Adrenal gland (tissue), 12 donors: ENCODE data around the gene INTS3. TPM values are rescaled to one million over a fixed set of nuclear protein-coding genes. Genes with fewer than 3 reads are reported as not detected.

Experiments
- DNase-seq, 7 donors: peaks; one replicate each; pipeline ENCODE4 v3.0.0-alpha.2; 2019 to 2020
- H3K27ac ChIP-seq, 5 donors: fragments of 200-600 bp; sonication (generic) in 4 of 5; 1 replicate in 3 of 5; 2 replicates in 2 of 5; pipeline versions ENCODE4 v1.5.1 to v1.8.0; 2016 to 2020; ENCODE audit warnings: mild to moderate bottlenecking in 1 of 5
- H3K27me3 ChIP-seq: fragments of 200-600 bp; 2 replicates; pipeline ENCODE4 v1.8.0; 2021
- H3K36me3 ChIP-seq, 2 donors: fragments of 200-600 bp; replicated peaks in 1 of 2; 1 replicate in 1 of 2; 2 replicates in 1 of 2; pipeline versions ENCODE4 v1.5.1 to v1.8.0; 2018 to 2022
- H3K4me1 ChIP-seq, 2 donors: fragments of 200-600 bp; replicated peaks in 1 of 2; 1 replicate in 1 of 2; 2 replicates in 1 of 2; pipeline versions ENCODE4 v1.5.1 to v1.8.0; 2018 to 2021
- H3K4me3 ChIP-seq, 4 donors: fragments of 200-600 bp; sonication (generic) in 3 of 4; one replicate each; pipeline ENCODE4 v1.5.1; 2016 to 2018
- H3K9me3 ChIP-seq, 3 donors: fragments of 200-600 bp; sonication (generic) in 1 of 3; replicated peaks in 1 of 3; 1 replicate in 2 of 3; 2 replicates in 1 of 3; pipeline versions ENCODE4 v1.5.1 to v1.8.0; 2016 to 2021
- CTCF ChIP-seq, 6 experiments: fragments of 450-650 bp in 4 of 6; fragments of 200-600 bp in 2 of 6; sonication (generic) in 1 of 6; IDR thresholded peaks; 1 replicate in 5 of 6; 2 replicates in 1 of 6; pipeline versions ENCODE4 v1.5.1 to v1.8.0; 2016 to 2021; ENCODE audit warnings: antibody characterized with exemption in 6 of 6, mild to moderate bottlenecking in 2 of 6, moderate library complexity in 1 of 6
- POLR2A ChIP-seq, 2 donors: fragments of 450-650 bp; IDR thresholded peaks; one replicate each; pipeline ENCODE4 v1.6.1; 2017; ENCODE audit warnings: antibody characterized with exemption in 2 of 2, mild to moderate bottlenecking in 2 of 2, moderate library complexity in 1 of 2
- WGBS, 4 donors: extraction: QIAGEN DNeasy Blood & Tissue Kit in 2 of 4; methylation state at CpG; one replicate each; pipeline versions ENCODE4 v1.1.5 to v1.1.7; 2013 to 2017; 5-methylcytosine and 5-hydroxymethylcytosine counted together
- intact Hi-C, 2 donors: fragments of 100-400 bp; cut with DNase I; formaldehyde crosslinking; loops; one replicate each; pipeline versions ENCODE4 v1.14.1 to v1.15.0; 2022 to 2023
- polyA plus RNA-seq, 3 donors: library from polyadenylated mRNA; stranded (reverse); fragments of 200-250 nt in 2 of 3; fragments of 350-450 nt in 1 of 3; fragmentation: Illumina TruSeq in 1 of 3; extraction: RNeasy Lipid Tissue Mini Kit (QIAGEN cat#74804) in 1 of 3; gene quantifications; one replicate each; pipeline ENCODE4 v1.2.3, GENCODE V29; 2013 to 2014
- total RNA-seq, 9 donors: library from RNA; depleted of rRNA in 4 of 9; stranded (reverse); fragments of >200 nt in 4 of 9; fragments of 120-200 nt in 1 of 9; fragmentation: NEBNext Ultra II Directional in 1 of 9; extraction: Animal tissue kit (Norgen Biotek cat#: 25700) in 1 of 9; gene quantifications; one replicate each; pipeline versions ENCODE4 v1.1.0 to v1.2.4, GENCODE V29; 2013 to 2023
- donor health status: healthy with polysubstance abuse.
- donor health status: Bipolar disorder and iron deficiency.
- donor health status: DM: yes; HTN: yes; CAD: no.
- donor health status: DM: no; HTN: no; CAD: no.
- donor health status: DM: no; HTN: no; CAD: no.
- donor health status: DM: yes; HTN: yes; CAD: no.

Gene INTS3
- total and polyA plus RNA-seq, 12 donors = 40.7 to 148 (median 61.2) TPM

GRCh38 chr1:153698020-153698922 is 29.6 kb upstream of the INTS3 start:
- H3K36me3 ChIP-seq = no peaks in the 10 kb centered on the region
- TF ChIP-seq POLR2A (IDR thresholded peaks at IDR 0.05) = peak in 1 of 2 donors; percentile 49
- no peak for TF ChIP-seq CTCF (IDR thresholded peaks at IDR 0.05)
- no peaks in the 10 kb centered on the region for H3K27me3 ChIP-seq
- WGBS, 4 donors = 13 to 29% (median 15%) methylated on average over 26 to 29 of the region's 29 CpGs
- peak overlapping the region in 1 of 4 donors; percentile 17 for H3K4me3 ChIP-seq
- peaks cover 17 to 23% of the 10 kb centered on the region in 2 donors for H3K4me1 ChIP-seq
- intact Hi-C loops = no loop called here
- H3K27ac ChIP-seq = peak overlapping the region; percentile 29 to 89 (median 75)
- no peaks in the 10 kb centered on the region for H3K9me3 ChIP-seq
- peak; percentile 73 to 91 (median 89) for DNase-seq

- intact Hi-C loops = no loop called here
- peak overlapping the region in 4 of 5 donors; percentile 43 to 89 (median 80) for H3K27ac ChIP-seq
- WGBS, 4 donors = 60 to 72% (median 66%) methylated on average over 6 of the region's 6 CpGs
These were observed 28.7 kb upstream of the INTS3 start for GRCh38 chr1:153698923-153699714.

GRCh38 chr1:153699768-153700167 is 28.1 kb upstream of the INTS3 start:
- 90 to 93% (median 92%) methylated on average over 6 of the region's 6 CpGs for WGBS, 4 donors
- TF ChIP-seq CTCF (IDR thresholded peaks at IDR 0.05) = no peak
- TF ChIP-seq POLR2A (IDR thresholded peaks at IDR 0.05) = no peak
- Histone ChIP-seq H3K27ac (peak overlapping the region in 4 of 5 donors; percentile 43 to 89 (median 80)), H3K36me3 (no peaks in the 10 kb centered on the region), H3K4me3 (no peak overlapping the region), H3K9me3 (no peaks in the 10 kb centered on the region), H3K4me1 (peaks cover 17 to 23% of the 10 kb centered on the region in 2 donors), H3K27me3 (no peaks in the 10 kb centered on the region)
- intact Hi-C loops = no loop called here
- no peak for DNase-seq

More at GRCh38 chr1:153698923-153699714, 28.7 kb upstream of the INTS3 start:
- Histone ChIP-seq H3K4me3 (peak overlapping the region in 1 of 4 donors; percentile 17), H3K36me3 (no peaks in the 10 kb centered on the region), H3K4me1 (peaks cover 17 to 23% of the 10 kb centered on the region in 2 donors), H3K27me3 (no peaks in the 10 kb centered on the region), H3K9me3 (no peaks in the 10 kb centered on the region)
- peak in 6 of 7 donors; percentile 33 to 61 (median 44) for DNase-seq
- TF ChIP-seq POLR2A (IDR thresholded peaks at IDR 0.05) (peak in 1 of 2 donors; percentile 5), CTCF (IDR thresholded peaks at IDR 0.05) (no peak)

- no peaks in the 10 kb centered on the region for H3K36me3 ChIP-seq
- no peaks in the 10 kb centered on the region for H3K27me3 ChIP-seq
- H3K27ac ChIP-seq = no peak overlapping the region
- no peak for DNase-seq
- no peak overlapping the region for H3K4me3 ChIP-seq
- intact Hi-C loops = no loop called here
- no peaks in the 10 kb centered on the region for H3K9me3 ChIP-seq
- 80 to 94% (median 88%) methylated on average over 9 of the region's 9 CpGs for WGBS, 4 donors
- no peaks in the 10 kb centered on the region for H3K4me1 ChIP-seq
- TF ChIP-seq POLR2A (IDR thresholded peaks at IDR 0.05) (no peak), CTCF (IDR thresholded peaks at IDR 0.05) (no peak)
These were observed 22.4 kb upstream of the INTS3 start for GRCh38 chr1:153705484-153705883.
